IMR-90 (cell line): ENCODE measurements around the gene ZNF236. TPM values are rescaled to one million over a fixed set of nuclear protein-coding genes. Genes with fewer than 3 reads are reported as not detected.

Experiments
- ATAC-seq: fragments of 200-7000 bp; cut with Tn5 transposase; 2 replicates; pipeline ENCODE4 v1.9.1; 2020; ENCODE audit warnings: low read depth, mild to moderate bottlenecking, moderate library complexity
- BruUV-seq: library from RNA; stranded (reverse); fragments of 400-500 nt; replicated peaks from 2 replicates; lab custom pipeline; 2021; lab: Mats Ljungman, UMichigan
- CTCF ChIA-PET: fragments of 300-600 bp; formaldehyde crosslinking; extraction: SDS; loops from one replicate; lab custom pipeline; 2021; ENCODE audit warnings: antibody characterized with exemption; lab: Yijun Ruan, JAX
- POLR2A ChIA-PET: fragments of 300-600 bp; sonication (Branson Sonifier 250); formaldehyde crosslinking; loops from one replicate; lab custom pipeline; 2022; ENCODE audit warnings: antibody characterized with exemption; ENCODE audit not compliant: unreplicated experiment; lab: Charles Lee
- DNase-seq: peaks from one replicate; pipeline ENCODE4 v3.0.0; 2013
- H2AFZ ChIP-seq: replicated peaks from 2 replicates; pipeline ENCODE3; 2013; ENCODE audit warnings: low read length, mild to moderate bottlenecking; ENCODE audit not compliant: poor library complexity
- H2AK5ac ChIP-seq: 2 replicates; pipeline ENCODE4 v1.6.1; 2013; ENCODE audit warnings: low read depth, low read length, inconsistent platforms
- H2AK9ac ChIP-seq: replicated peaks from 2 replicates; pipeline ENCODE3; 2013; ENCODE audit warnings: mild to moderate bottlenecking, low read depth, low read length, moderate library complexity; ENCODE audit not compliant: poor library complexity
- H2BK120ac ChIP-seq: 2 replicates; pipeline ENCODE4 v1.6.1; 2013; ENCODE audit warnings: low read depth, low read length, inconsistent platforms
- H2BK15ac ChIP-seq: 3 replicates; pipeline ENCODE4 v1.6.1; 2013; ENCODE audit warnings: low read depth, low read length, inconsistent platforms
- H2BK20ac ChIP-seq: 2 replicates; pipeline ENCODE4 v1.6.1; 2013; ENCODE audit warnings: low read depth, mild to moderate bottlenecking, inconsistent platforms, low read length, moderate library complexity
- H2BK5ac ChIP-seq: 2 replicates; pipeline ENCODE4 v1.6.1; 2013; ENCODE audit warnings: mild to moderate bottlenecking, low read depth, low read length, inconsistent platforms; ENCODE audit not compliant: poor library complexity, severe bottlenecking
- H3K14ac ChIP-seq: replicated peaks from 2 replicates; pipeline ENCODE4 v1.6.1; 2013; ENCODE audit warnings: low read depth, low read length, inconsistent platforms
- H3K18ac ChIP-seq: 2 replicates; pipeline ENCODE4 v1.6.1; 2013; ENCODE audit warnings: low read depth, low read length, control low read depth
- H3K23ac ChIP-seq: 2 replicates; pipeline ENCODE4 v1.6.1; 2013; ENCODE audit warnings: low read depth, low read length, inconsistent platforms
- H3K27ac ChIP-seq: 2 replicates; pipeline ENCODE4 v1.5.1; 2013; ENCODE audit warnings: mild to moderate bottlenecking, control low read depth, low read length; ENCODE audit not compliant: insufficient read depth
- H3K27me3 ChIP-seq: 2 replicates; pipeline ENCODE4 v1.6.1; 2013; ENCODE audit warnings: low read length; ENCODE audit not compliant: control insufficient read depth, insufficient read depth
- H3K36me3 ChIP-seq: 2 replicates; pipeline ENCODE4 v1.6.1; 2013; ENCODE audit warnings: low read length, mixed read lengths; ENCODE audit not compliant: control insufficient read depth, insufficient read depth
- H3K4ac ChIP-seq: 2 replicates; pipeline ENCODE4 v1.6.1; 2013; ENCODE audit warnings: low read depth, low read length, inconsistent platforms
- H3K4me1 ChIP-seq: 2 replicates; pipeline ENCODE4 v1.6.1; 2013; ENCODE audit warnings: low read length, mixed read lengths; ENCODE audit not compliant: control insufficient read depth, insufficient read depth
- H3K4me2 ChIP-seq: 2 replicates; pipeline ENCODE4 v1.6.1; 2013; ENCODE audit warnings: low read depth, mild to moderate bottlenecking, control low read depth, low read length, moderate library complexity
- H3K4me3 ChIP-seq: 2 replicates; pipeline ENCODE4 v1.5.1; 2013; ENCODE audit warnings: low read depth, mild to moderate bottlenecking, control low read depth, low read length, moderate library complexity; ENCODE audit not compliant: insufficient read depth
- H3K56ac ChIP-seq: 2 replicates; pipeline ENCODE4 v1.6.1; 2013; ENCODE audit warnings: low read length, inconsistent platforms; ENCODE audit not compliant: insufficient read depth; ENCODE audit errors: extremely low read depth
- H3K79me1 ChIP-seq, 2 experiments: 2 replicates each; pipeline ENCODE4 v1.6.1; 2013; ENCODE audit warnings: low read length in 2 of 2, inconsistent platforms in 1 of 2, low read depth in 1 of 2
- H3K9ac ChIP-seq: 2 replicates; pipeline ENCODE4 v1.6.1; 2013; ENCODE audit warnings: low read depth, low read length, control low read depth
- H3K9me1 ChIP-seq: 2 replicates; pipeline ENCODE4 v1.6.1; 2013; ENCODE audit warnings: low read length, inconsistent platforms; ENCODE audit not compliant: insufficient read depth
- H3K9me3 ChIP-seq: 2 replicates; pipeline ENCODE4 v1.6.1; 2013; ENCODE audit warnings: low read length; ENCODE audit not compliant: control insufficient read depth, insufficient read depth
- H4K20me1 ChIP-seq: 2 replicates; pipeline ENCODE4 v1.6.1; 2013; ENCODE audit warnings: low read length, inconsistent platforms; ENCODE audit not compliant: insufficient read depth
- H4K5ac ChIP-seq: 2 replicates; pipeline ENCODE4 v1.6.1; 2013; ENCODE audit warnings: mild to moderate bottlenecking, low read depth, low read length, control low read depth
- H4K8ac ChIP-seq, 2 experiments: 2 replicates each; pipeline ENCODE4 v1.6.1; 2013; ENCODE audit warnings: low read depth in 2 of 2, low read length in 2 of 2, control low read depth in 1 of 2, inconsistent platforms in 1 of 2
- H4K91ac ChIP-seq: 2 replicates; pipeline ENCODE4 v1.6.1; 2013; ENCODE audit warnings: low read depth, low read length, inconsistent platforms; ENCODE audit not compliant: insufficient read depth
- CEBPB ChIP-seq: IDR thresholded peaks from 2 replicates; pipeline ENCODE4 v1.6.1; 2012; ENCODE audit warnings: low read depth, low read length, improper control_type of control experiment
- CHD1 ChIP-seq: IDR thresholded peaks from 2 replicates; pipeline ENCODE4 v1.6.1; 2012; ENCODE audit warnings: low read depth, low read length, improper control_type of control experiment
- CTCF ChIP-seq: conservative IDR thresholded peaks from 2 replicates; pipeline ENCODE4 v1.5.1; 2012; ENCODE audit warnings: mild to moderate bottlenecking, low read depth, low read length, improper control_type of control experiment
- ELK1 ChIP-seq: fragments of 150-350 bp; IDR thresholded peaks from 2 replicates; pipeline ENCODE4 v1.6.1; 2016; ENCODE audit warnings: low read depth, mild to moderate bottlenecking, low read length, moderate library complexity, borderline replicate concordance
- MAZ ChIP-seq: IDR thresholded peaks from 2 replicates; pipeline ENCODE4 v1.6.1; 2012; ENCODE audit warnings: low read depth, mild to moderate bottlenecking, low read length, improper control_type of control experiment, moderate library complexity, borderline replicate concordance
- RAD21 ChIP-seq: IDR thresholded peaks from 2 replicates; pipeline ENCODE4 v1.6.1; 2012; ENCODE audit warnings: low read length, improper control_type of control experiment
- SMC3 ChIP-seq: fragments of 150-350 bp; IDR thresholded peaks from 2 replicates; pipeline ENCODE4 v1.6.1; 2016; ENCODE audit warnings: low read depth, mild to moderate bottlenecking, antibody characterized with exemption, low read length, moderate library complexity
- WGBS, 2 experiments: methylation state at CpG; one replicate each; pipeline versions ENCODE4 v1.1.5 to v1.1.7; 2013; ENCODE audit warnings: missing lambda C conversion rate in 2 of 2; ENCODE audit not compliant: insufficient read length in 1 of 2; ENCODE audit errors: extremely low coverage in 2 of 2; 5-methylcytosine and 5-hydroxymethylcytosine counted together
- dilution Hi-C: fragments of 300-500 bp; cut with HindIII; formaldehyde crosslinking; loops from one replicate; pipeline ENCODE4 v1.14.3; 2018; ENCODE audit warnings: low sequenced_read_pairs; ENCODE audit not compliant: unreplicated experiment
- in situ Hi-C: fragments of 300-500 bp; cut with MboI; formaldehyde crosslinking; loops from 3 replicates; pipeline ENCODE4 v1.14.3; 2019; ENCODE audit warnings: low sequenced_read_pairs, inconsistent platforms, mixed read lengths
- intact Hi-C: fragments of 100-400 bp; cut with micrococcal nuclease; formaldehyde crosslinking; loops from 2 replicates; pipeline ENCODE4 v1.10.0; 2022
- polyA plus RNA-seq, 3 experiments: library from polyadenylated mRNA; depleted of rRNA; stranded (reverse); fragments of >200 nt; gene quantifications; 2 replicates each; pipeline ENCODE4 v1.2.3, GENCODE V29; 2012; ENCODE audit warnings: low replicate concordance in 1 of 3
- total RNA-seq: library from RNA; depleted of rRNA; stranded (reverse); fragments of >200 nt; gene quantifications from 2 replicates; pipeline ENCODE4 v1.2.3, GENCODE V29; 2012

ZNF236 gene
- total and polyA plus RNA-seq, 2 of the 4 experiments (the other 2 are of a cell fraction): 3.6 to 9.7 TPM

GRCh38 chr18:76803413-76803812 lies 18.9 kb upstream of the ZNF236 start (continued):
- no peak for TF ChIP-seq ELK1
- no peak for TF ChIP-seq MAZ
- TF ChIP-seq CHD1: no peak

- dilution Hi-C loops (no loop called here), in situ Hi-C loops (loop anchor here (10.0 to 25.0 kb wide), 2 partner anchors 181 to 408 kb away; no protein-coding TSS in a partner anchor), intact Hi-C loops (loop anchor here (1.0 to 5.0 kb wide), 4 partner anchors 71 to 409 kb away; no protein-coding TSS in a partner anchor)
- Histone ChIP-seq H2AFZ (peak overlapping the region; percentile 80), H2BK20ac (no peak overlapping the region), H3K9me3 (no peaks in the 10 kb centered on the region), H2BK15ac (no peak overlapping the region), H3K9me1 (no peaks in the 10 kb centered on the region), H4K91ac (no peak overlapping the region), H3K4me3 (no peak overlapping the region), H3K4me1 (no peaks in the 10 kb centered on the region), H3K18ac (no peak overlapping the region), H3K79me1 (no peaks in the 10 kb centered on the region), H3K27ac (no peak overlapping the region), H3K27me3 (no peaks in the 10 kb centered on the region), H3K4me2 (peak overlapping the region; percentile 85), H3K23ac (no peak overlapping the region), H4K5ac (no peak overlapping the region), H3K36me3 (peaks cover 3% of the 10 kb centered on the region; the same call in 1 of the 2 replicates), H3K56ac (no peak overlapping the region), H3K14ac (no peak overlapping the region), H2BK120ac (no peak overlapping the region), H3K9ac (peak overlapping the region; percentile 39; the same call in 1 of the 2 replicates), H4K20me1 (no peaks in the 10 kb centered on the region), H2AK5ac (no peak overlapping the region), H4K8ac (no peak overlapping the region), H2AK9ac (no peak overlapping the region), H3K4ac (no peak overlapping the region), H2BK5ac (no peak overlapping the region)
- 0% methylated on average over 1 of the region's 11 CpGs; no CpG with 5 or more reads in 1 of the 2 experiments for WGBS, 2 experiments
- ATAC-seq: peak; percentile 73
- TF ChIP-seq CTCF: peak; percentile 79
- TF ChIP-seq RAD21: peak; percentile 62
- TF ChIP-seq CEBPB: no peak
- TF ChIP-seq SMC3: peak; percentile 41
- POLR2A ChIA-PET: no interaction called here
- DNase-seq: peak; percentile 52
- BruUV-seq: no TSS peak
- CTCF ChIA-PET: interaction anchor here (0.6 to 1.7 kb wide), 7 partner anchors 9 to 1602 kb away, joined by 3 to 18 read pairs (median 4); no protein-coding TSS in a partner anchor
These were observed 18.5 kb upstream of the ZNF236 start for GRCh38 chr18:76803814-76804213.
